Panc1 (cell line): ENCODE measurements around the gene LTB. TPM values are rescaled to one million over a fixed set of nuclear protein-coding genes. Genes with fewer than 3 reads are reported as not detected.

Experiments
- ATAC-seq: fragments of 200-7000 bp; cut with Tn5 transposase; 2 replicates; pipeline ENCODE4 v1.9.1; 2020; ENCODE audit warnings: mild to moderate bottlenecking, moderate library complexity
- BruUV-seq: library from RNA; stranded (reverse); fragments of 400-500 nt; replicated peaks from 2 replicates; lab custom pipeline; 2021; lab: Mats Ljungman, UMichigan
- CTCF ChIA-PET: fragments of 300-600 bp; sonication (Branson Sonifier 250); formaldehyde crosslinking; loops from one replicate; lab custom pipeline; 2022; ENCODE audit warnings: antibody characterized with exemption; lab: Charles Lee
- POLR2A ChIA-PET: fragments of 300-600 bp; sonication (Branson Sonifier 250); formaldehyde crosslinking; loops from one replicate; lab custom pipeline; 2022; ENCODE audit warnings: antibody characterized with exemption; lab: Charles Lee
- DNase-seq: peaks from one replicate; pipeline ENCODE4 v3.0.0-alpha.2; 2010; ENCODE audit warnings: low read depth, low spot score
- H3K27ac ChIP-seq: 2 replicates; pipeline ENCODE4 v1.5.1; 2011; ENCODE audit warnings: mild to moderate bottlenecking, low read length, inconsistent platforms
- H3K27me3 ChIP-seq: fragments of 200-500 bp; sonication (Bioruptor generic); 2 replicates; pipeline ENCODE4 v1.6.0; 2014; ENCODE audit warnings: low read length, inconsistent platforms; ENCODE audit not compliant: control insufficient read depth, insufficient read depth
- H3K36me3 ChIP-seq: fragments of 200-500 bp; sonication (Bioruptor generic); 2 replicates; pipeline ENCODE4 v1.5.1; 2014; ENCODE audit warnings: inconsistent platforms, mild to moderate bottlenecking, low read length, moderate library complexity; ENCODE audit not compliant: control insufficient read depth, insufficient read depth
- H3K4me1 ChIP-seq: 2 replicates; pipeline ENCODE4 v1.5.1; 2011; ENCODE audit warnings: inconsistent platforms, mild to moderate bottlenecking, low read length, moderate library complexity; ENCODE audit not compliant: control insufficient read depth, insufficient read depth
- H3K4me3 ChIP-seq, 2 experiments: 2 replicates each; pipeline ENCODE4 v1.5.1; 2011 to 2012; ENCODE audit warnings: low read depth in 2 of 2, low read length in 2 of 2, mild to moderate bottlenecking in 2 of 2, inconsistent platforms in 1 of 2, moderate library complexity in 1 of 2
- H3K9me3 ChIP-seq: fragments of 200-500 bp; sonication (Bioruptor generic); 2 replicates; pipeline ENCODE4 v1.5.1; 2014; ENCODE audit warnings: low read depth, mild to moderate bottlenecking, inconsistent platforms, low read length, moderate library complexity; ENCODE audit not compliant: control insufficient read depth, insufficient read depth
- CTCF ChIP-seq: fragments of 450-650 bp; IDR thresholded peaks from 2 replicates; pipeline ENCODE4 v1.5.1; 2017; ENCODE audit warnings: mild to moderate bottlenecking
- POLR2AphosphoS5 ChIP-seq: IDR thresholded peaks from 2 replicates; pipeline ENCODE4 v1.6.1; 2012; ENCODE audit warnings: mild to moderate bottlenecking, low read depth, low read length, moderate library complexity
- REST ChIP-seq, 2 experiments: IDR thresholded peaks; 2 replicates each; pipeline ENCODE4 v1.6.1; 2011 to 2012; ENCODE audit warnings: low read depth in 2 of 2, control low read depth in 1 of 2, low read length in 1 of 2, mild to moderate bottlenecking in 1 of 2, moderate library complexity in 1 of 2; ENCODE audit not compliant: insufficient read depth in 1 of 2
- SIN3A ChIP-seq: IDR thresholded peaks from 2 replicates; pipeline ENCODE4 v1.6.1; 2012; ENCODE audit warnings: low read depth, mild to moderate bottlenecking, low read length, moderate library complexity, borderline replicate concordance; ENCODE audit not compliant: insufficient read depth
- TCF7L2 ChIP-seq: IDR thresholded peaks from 2 replicates; pipeline ENCODE4 v1.6.1; 2011; ENCODE audit warnings: mild to moderate bottlenecking, low read depth, low read length, inconsistent platforms
- in situ Hi-C: cut with HindIII; loops from 2 replicates; pipeline ENCODE4 v1.10.0; 2016; ENCODE audit warnings: low sequenced_read_pairs, low pct_unique_long_range_greater_than_20kb
- intact Hi-C: fragments of 100-400 bp; cut with micrococcal nuclease; formaldehyde crosslinking; loops from one replicate; pipeline ENCODE4 v1.10.0; 2022; ENCODE audit not compliant: unreplicated experiment
- total RNA-seq: library from RNA; stranded (reverse); gene quantifications from one replicate; pipeline ENCODE4 v1.2.1, GENCODE V29; 2021; ENCODE audit not compliant: unreplicated experiment

The LTB gene
- total RNA-seq, 1 experiment from 2014 or later: 3.7 TPM

GRCh38 chr6:31576897-31577578 is 5.2 kb downstream of the LTB start:
- H3K27me3 ChIP-seq: no peaks in the 10 kb centered on the region
- ChIA-PET POLR2A (interaction anchor here (0.6 to 1.0 kb wide), 2 partner anchors 161 to 314 kb away, joined by 3 to 5 read pairs; no protein-coding TSS in a partner anchor), CTCF (interaction anchor here (0.9 to 1.2 kb wide), 2 partner anchors 19 to 22 kb away, joined by 3 to 4 read pairs; no protein-coding TSS in a partner anchor)
- peaks cover 19% of the 10 kb centered on the region for H3K4me1 ChIP-seq
- intact Hi-C loops (no loop called here), in situ Hi-C loops (no loop called here)
- ATAC-seq (no peak), DNase-seq (no peak)
- H3K27ac ChIP-seq: peak overlapping the region; percentile 78; the same call in 1 of the 2 replicates
- no peak overlapping the region for H3K4me3 ChIP-seq
- TF ChIP-seq CTCF: no peak
- no peak for TF ChIP-seq POLR2AphosphoS5
- no peak for TF ChIP-seq REST (IDR thresholded peaks at IDR 0.05; ENCODE audit: insufficient read depth in 1 of 2, low read depth in 2 of 2, low read length in 1 of 2)
- TF ChIP-seq TCF7L2: no peak
- no peak for TF ChIP-seq SIN3A
- no peaks in the 10 kb centered on the region for H3K36me3 ChIP-seq
- BruUV-seq: no TSS peak
- H3K9me3 ChIP-seq: no peaks in the 10 kb centered on the region

GRCh38 chr6:31575952-31576685 is 6.1 kb downstream of the LTB start:
- H3K36me3 ChIP-seq: no peaks in the 10 kb centered on the region
- 0 out of 2 replicates have a peak overlapping the region, but pooled peaks have one; percentile 21 for H3K27ac ChIP-seq
- TF ChIP-seq POLR2AphosphoS5 (no peak), REST (IDR thresholded peaks at IDR 0.05; ENCODE audit: insufficient read depth in 1 of 2, low read depth in 2 of 2, low read length in 1 of 2) (no peak), SIN3A (no peak)
- CTCF ChIA-PET: interaction anchor here (0.9 to 2.6 kb wide), 3 partner anchors 20 to 22 kb away, joined by 3 to 11 read pairs (median 4); no protein-coding TSS in a partner anchor
- H3K27me3 ChIP-seq: no peaks in the 10 kb centered on the region
- intact Hi-C loops: no loop called here
- in situ Hi-C loops: no loop called here
- DNase-seq (no peak), ATAC-seq (no peak)
- BruUV-seq: no TSS peak
- H3K4me1 ChIP-seq: peaks cover 19% of the 10 kb centered on the region
- no peaks in the 10 kb centered on the region for H3K9me3 ChIP-seq
- POLR2A ChIA-PET: no interaction called here
- no peak overlapping the region for H3K4me3 ChIP-seq
